CD4-positive, alpha-beta T cell treated with Interferon gamma for 1 hour (primary cell): ENCODE data around the gene FCER1G.

Experiments used
- DNase-seq: peaks from one replicate; pipeline ENCODE4 v3.0.0-alpha.2; 2020

FCER1G gene

DNA sequence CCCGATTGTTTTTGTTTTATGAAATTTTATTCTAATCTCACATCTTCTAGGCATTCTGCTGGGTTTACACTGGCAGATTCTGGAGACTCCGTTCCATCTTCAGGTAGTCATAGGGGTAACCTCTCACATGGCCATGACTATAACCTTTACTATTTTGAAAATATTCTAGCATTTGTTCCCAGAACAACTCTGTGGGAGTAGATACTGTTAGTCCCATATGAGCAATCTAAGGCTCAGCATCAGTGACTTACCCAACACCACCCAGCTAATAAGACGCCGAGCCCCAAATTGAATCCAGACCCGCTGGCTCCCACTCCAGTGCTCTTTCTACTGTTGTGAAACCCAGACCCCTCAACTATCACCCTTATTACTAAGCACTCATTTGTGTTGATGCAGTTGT is 26.1 kb upstream of the FCER1G start:
- DNase-seq: no peak

DNA sequence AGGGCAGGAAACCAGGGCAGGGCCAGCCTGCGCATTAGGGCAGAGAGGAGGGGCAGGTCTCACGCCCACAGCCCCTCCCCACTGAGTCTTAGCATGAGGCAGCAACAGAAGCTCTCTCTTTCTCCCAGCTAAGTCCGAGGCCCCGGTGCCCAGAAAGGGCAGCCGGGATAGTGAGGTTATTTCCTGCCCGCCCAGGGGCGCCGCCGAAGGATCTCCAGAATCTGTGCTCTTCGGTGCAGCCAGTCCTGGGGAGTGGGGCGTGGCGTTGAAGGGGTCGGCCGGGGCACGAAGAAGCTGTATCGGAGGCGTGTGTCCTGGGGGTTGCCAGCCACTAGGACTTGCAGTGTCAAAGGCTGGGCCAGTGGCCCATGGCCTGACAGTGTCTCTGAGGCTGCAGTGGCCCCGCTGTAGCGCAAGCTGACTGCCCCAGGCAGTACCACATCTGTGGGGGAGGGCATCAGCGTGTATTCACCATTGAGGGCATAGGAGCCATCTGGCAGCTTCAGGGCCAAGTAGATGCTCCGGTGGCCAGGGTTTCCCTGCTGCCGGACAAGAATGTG is 24.1 kb upstream of the FCER1G start:
- no peak for DNase-seq

DNA sequence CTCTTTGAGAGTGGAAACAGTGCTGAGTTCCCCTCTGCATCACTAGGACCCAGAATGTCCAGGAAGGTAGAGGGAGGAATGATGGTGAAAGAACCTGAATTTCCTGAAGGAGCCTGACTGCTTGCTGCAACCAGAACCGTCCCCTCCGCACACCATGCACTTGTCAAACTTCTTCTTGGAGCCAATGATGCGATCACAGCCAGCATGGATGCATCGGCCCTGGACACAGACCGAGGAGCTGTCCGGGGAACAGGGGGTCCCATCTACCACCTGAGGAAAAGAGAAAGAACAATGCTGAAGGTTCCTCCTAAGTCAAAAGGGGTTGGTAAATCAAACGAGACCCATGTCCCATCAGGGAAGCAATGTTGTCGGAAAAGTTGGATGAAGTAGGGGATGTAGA is 23.1 kb upstream of the FCER1G start:
- DNase-seq: no peak

DNA sequence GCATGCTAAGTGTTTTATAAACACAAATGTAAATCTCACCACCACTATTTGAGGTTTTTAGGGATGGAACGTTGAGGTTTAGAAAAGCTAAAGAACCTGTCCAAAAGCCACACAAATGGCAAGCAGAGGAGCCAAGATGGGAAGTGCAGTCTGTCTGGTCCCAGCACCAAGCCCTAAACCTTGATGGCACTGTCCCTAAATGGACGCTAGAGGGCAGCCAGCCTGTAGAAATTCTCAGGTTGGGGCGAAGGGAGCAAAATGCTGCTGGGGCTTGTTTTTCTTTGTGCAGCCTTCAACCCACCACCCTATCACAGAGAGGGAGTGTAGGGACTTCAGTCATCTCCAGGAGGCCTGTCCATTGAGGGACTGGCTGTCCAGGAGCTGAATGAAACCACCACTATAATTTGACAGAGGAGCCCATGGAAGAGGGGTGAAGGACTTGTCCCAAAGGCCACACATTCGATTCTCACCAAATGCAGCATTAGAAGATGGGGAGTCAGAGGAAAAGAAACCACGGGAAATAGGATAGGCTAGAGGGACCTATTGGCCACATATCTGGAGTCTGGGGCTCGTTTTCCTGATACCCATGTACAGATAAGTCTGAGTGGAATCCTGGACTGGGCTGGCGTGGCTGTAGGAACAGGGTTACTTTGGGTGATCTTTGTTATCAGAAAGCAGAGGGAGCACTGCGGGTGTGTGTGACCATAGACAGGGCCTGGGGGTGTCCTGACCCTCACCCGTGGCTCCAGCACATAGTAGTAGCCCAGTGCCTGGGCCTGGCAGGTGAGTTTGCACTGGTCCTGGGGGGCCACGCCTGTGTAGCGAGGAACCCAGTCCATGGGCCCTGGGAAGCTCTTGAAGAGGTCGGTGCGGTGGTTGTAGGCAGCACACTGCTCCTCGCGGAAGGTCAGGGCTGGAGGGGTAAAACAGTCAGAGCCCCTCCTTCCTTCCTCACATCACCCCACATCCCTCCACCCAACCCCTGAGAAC is 22.3 kb upstream of the FCER1G start:
- peak; percentile 73 for DNase-seq

DNA sequence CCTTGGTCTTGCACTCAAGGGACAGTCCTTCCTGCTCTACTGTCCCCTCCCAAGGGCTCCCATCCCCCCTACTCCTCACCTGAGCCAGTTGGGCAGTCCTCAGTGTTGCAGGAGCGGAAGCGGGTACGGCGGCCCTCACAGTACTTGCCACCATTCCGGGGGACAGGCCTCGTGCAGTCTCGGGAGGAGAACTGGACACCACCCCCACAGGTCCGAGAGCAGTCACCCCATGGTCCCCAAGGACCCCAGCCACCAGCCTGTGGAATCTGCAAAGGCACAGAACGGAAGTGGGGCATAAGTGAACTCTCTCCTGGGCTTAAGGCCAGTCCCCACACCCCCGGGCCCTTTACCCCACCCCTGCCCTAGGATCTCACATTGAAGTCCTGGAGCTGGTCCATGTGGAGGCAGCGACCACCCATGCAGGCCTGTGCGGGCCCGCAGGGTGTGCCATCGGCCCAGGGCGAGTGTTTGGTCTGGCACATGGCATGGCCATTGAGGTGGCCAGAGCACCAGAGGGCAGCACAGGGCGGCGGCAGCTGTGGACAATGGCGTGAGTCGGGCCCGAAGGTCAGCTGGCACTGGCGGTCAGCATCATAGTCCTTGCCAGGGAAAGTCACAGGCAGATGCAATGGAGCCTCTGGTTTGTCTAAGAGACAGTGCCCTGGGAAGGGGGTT is 21.4 kb upstream of the FCER1G start:
- DNase-seq: no peak

DNA sequence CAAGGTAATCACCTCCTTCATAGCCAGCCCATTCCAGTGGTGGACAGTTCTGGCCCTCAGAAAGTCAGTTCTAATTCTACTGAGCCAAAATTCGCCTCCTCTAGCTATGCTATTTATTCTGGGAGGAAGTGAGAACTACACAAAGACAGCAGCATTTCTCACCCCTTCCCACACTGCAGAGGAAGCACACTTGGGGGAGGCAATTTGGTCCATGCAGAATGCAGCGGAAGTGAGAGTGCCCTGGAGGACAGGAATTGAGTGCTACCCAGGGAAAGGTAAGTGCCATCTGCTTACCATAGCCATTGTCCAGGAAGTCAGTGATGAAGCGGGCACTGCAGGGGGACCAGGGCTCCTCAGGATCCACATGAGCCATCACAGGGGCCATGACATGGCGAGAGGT is 19.9 kb upstream of the FCER1G start:
- no peak for DNase-seq

DNA sequence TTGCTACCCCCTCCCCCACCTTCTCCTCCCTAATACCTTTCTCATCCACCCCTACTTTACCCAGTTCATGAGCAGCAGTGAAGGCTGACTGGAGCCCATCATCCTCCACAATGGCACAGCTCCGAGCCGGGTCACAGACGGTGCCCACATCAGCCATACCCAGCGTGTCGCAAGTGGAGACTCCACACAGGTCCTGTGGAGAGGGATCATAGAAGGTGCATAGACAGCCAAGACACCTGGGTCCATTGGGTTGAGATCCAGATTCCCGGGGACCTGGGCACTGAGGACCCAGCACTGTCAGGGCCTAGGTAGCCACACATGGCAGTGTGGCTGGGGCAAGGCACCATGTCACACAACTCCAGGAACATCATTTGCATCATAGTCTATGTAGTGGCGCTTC is 19.0 kb upstream of the FCER1G start:
- no peak for DNase-seq

DNA sequence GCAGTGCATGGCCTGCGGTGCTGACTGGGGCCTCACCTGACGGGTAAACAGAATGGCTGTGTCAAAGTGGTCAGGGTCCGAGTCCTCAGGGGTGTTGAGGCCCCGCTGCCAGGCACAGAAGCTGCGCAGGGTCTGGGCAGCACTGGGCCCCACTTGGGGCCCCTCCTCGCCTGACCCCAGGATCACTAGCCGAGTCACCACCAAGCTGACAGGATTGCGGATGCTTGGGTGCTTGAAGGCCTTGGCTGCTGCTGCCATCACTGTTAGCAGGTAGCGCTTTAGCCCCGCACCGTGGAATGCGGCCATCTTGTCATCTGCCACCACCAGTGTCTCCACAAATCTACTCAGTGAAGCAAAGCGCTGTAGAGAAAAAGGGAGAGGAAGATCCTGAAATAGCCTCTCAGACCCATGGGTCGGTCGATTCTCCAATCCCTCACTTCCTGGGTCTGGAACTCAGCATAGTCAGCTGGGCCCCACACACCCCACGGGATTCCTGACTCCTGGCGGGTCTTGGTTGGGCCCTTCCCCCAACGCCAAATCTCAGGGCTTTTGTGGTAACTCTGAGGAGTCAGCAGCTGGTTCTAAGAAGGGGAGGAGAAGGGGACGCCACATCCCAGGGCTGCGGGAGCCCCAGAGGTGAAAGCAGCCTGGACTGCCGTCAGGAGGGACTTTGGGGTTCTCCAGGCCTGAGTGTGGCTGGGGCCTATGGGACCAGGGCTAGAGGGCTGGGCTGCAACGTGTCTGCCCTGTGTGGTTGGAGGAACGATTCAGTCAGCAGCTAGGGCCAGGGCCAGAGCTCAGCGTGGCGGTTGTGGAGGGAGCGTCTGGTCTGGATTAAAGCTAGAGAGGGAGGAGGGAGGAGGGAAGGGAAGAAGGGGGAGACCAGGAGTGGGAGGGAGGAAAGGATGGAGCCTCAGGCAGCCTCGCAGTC is 18.3 kb upstream of the FCER1G start:
- DNase-seq: no peak

DNA sequence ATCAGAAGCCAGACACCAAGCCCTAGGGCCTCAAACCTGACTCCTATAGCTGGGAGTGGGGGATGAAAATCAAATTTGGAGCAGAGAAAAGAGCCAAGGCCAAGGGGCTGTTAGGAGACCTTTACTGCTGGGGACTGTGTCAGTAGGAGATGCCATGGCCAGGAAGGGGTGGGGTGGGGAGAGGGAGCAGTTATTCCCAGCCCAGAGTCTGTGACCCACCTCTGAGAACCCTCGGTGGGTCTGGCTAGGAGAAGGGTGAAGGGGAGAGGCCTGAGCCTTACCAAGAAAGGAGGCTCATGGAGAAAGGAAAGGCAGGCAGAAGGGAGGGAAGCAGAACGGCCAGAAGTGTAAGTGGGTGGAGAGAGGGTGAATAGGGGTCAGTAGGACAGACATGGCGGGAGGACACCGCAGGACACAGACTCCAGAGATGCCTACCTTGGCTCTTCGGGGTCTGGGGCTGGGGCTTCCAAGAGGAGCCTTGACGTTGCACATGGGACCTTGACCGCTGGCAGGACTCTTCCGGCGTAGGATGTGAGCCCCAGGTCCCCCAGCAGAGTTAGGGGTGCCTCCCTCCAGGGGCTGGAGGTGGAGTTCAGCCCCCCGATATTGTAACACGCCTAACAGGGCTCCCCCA is 17.4 kb upstream of the FCER1G start:
- no peak for DNase-seq

DNA sequence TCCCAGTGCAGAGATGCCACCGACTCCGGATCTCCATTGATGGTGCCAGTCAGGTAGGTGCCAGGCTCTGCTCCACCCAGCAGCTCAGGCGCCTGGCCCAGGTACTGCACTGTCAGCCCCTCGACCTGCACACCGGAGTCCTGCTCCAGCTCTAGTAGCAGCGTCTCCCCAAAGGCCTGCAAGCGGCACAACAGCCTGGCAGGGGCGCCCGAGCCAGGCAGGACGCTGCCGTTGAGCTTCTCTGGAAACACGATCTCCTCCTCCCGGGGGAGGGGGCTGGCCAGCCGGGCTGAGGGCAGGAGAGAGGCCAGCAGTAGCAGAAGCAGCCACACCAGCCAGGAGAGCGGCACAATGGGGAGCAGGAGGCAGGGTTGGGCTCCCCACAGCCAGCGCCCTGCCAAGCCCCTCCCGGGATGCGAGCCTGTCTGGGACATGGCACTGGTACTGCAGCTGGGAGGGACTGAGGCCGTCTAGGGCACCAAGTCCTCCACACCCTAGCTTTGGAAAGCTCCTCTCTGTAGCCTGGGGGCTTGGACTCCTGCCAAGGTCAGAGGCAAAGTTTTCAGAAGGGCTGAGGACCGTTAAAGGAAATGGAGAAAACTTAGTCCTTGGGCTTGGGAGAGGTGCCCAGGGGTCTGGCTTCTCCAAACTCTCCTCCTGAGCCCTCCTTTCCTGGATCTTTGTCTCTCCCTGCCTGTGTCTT is 16.8 kb upstream of the FCER1G start:
- no peak for DNase-seq

DNA sequence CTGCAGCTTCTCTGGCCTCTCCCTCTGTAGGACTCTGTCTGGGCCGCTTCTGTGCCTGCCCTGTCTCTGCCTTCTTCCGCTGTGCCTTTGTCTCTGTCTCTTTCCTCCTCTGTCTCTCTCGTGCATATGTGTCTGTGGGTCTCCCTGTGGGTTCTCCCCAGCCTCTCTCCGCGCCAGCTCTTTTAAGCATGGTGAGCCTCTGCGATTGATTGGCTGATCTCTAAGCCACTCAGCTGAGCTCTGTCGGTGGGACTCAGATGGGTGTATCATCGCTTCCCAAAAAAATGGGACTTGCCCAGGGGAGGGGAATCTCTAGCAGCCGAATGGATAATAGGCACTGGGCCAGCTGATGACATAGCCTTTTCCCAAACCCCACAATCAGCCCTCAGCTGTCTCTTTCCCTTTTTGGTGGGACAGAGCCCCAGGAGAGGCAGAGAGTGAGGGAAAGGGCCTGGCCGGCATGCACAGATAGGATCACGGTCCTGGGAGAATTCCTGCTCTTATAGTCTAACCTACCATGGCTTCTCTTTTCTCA is 16.1 kb upstream of the FCER1G start, which contains the start of gene ADAMTS4:
ADAMTS4 (minus strand) TSS at position 158 of the 535 bp plus-strand sequence. CDS start 427 bp downstream, outside the sequence.
- DNase-seq: no peak

DNA sequence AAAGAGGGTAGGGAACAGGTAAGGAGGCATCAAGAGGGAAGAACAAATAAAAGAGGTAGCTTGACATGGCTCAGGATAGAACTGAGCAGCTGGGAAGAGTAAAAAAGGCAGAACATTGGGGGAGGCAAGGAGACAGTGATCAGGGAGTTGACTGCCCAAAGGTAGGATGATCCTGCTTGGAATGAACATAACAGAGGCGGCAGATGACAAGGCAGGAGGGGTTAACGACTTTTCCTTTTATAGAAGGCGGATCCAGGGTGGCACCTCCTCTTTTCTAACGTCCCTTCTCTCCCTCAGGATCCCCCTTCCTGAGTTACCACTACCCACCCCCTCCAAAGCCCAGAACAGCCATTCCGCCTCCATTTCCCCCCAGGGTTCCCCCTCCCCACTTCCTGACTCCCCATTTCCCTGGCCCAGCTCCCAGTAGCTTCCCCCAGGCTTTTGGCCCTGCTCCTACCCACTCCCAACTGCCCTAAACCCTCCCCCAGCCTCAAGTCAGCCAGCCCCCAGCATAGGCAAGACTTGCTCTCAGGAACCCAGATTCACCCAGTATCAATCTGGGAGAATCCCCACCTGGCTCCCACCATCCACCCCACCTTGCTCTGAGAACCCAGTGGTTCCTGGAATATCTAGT is 15.5 kb upstream of the FCER1G start:
- DNase-seq: no peak

DNA sequence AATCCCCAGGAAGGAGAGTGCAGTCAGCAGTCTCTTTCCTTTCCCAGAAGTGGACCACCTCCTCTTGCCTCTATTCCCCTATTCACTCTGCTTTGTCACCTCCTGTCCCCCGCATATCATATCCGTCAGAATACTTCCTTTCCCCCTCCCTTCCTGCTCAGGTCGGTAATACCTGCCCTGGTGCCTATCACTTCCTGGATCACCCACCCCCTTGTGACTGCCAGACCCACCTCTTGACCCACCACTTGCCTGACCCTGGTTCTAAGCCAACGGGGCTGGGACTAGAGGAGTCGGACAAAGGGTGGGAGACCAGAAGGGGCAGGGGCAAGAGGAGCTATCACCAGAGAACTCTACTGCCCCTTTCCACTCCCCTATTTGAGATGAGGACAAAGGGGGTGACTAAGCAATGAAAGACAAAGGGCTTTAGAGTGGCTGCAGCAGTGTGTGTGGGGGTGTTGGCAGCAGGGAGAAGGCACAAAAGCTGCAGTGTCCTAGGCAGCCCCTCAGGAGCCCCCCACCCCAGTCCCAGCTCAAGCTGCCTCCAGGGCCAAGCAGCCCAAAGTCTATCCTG is 14.6 kb upstream of the FCER1G start:
- DNase-seq: no peak

DNA sequence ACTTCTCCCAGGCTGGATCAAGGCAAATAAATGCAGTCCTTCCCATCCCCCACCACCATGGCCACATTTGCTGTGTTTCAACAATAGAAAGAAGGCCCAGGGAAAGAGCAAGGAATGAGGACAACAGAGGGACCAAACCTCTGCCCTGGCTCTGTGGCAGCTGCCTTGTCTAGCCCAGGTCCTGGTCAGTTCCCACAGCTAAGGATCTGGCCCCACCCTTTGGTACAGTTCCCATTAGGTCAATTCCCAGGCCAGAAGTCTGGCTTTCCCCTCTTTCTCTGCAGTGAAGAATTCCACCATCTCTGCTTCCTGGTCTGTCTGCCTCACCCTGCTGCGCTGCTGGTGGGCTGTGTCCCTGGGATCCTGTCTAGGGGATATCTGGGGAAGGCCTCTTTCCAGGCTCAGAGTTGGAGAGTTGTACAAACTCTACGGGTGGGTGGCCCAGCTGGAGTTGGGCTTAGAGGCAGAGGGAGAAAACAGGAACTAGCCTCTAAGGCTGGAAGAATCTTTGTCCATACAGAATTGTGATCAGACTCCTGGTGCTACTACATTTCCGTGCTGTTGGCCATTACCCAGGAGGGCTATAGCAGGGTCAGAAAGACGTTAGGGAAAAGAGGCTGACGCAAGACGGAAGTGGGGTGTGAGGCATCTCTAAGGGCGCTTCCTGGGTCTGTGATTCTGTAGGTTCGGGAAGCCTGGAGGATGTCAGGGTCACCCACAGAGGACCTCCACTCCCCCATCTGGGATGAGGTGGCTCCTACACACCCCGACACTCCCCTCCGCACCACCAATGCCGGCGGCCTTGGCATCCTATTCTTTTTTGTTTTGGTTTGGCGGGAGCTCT is 13.9 kb upstream of the FCER1G start:
- no peak for DNase-seq

DNA sequence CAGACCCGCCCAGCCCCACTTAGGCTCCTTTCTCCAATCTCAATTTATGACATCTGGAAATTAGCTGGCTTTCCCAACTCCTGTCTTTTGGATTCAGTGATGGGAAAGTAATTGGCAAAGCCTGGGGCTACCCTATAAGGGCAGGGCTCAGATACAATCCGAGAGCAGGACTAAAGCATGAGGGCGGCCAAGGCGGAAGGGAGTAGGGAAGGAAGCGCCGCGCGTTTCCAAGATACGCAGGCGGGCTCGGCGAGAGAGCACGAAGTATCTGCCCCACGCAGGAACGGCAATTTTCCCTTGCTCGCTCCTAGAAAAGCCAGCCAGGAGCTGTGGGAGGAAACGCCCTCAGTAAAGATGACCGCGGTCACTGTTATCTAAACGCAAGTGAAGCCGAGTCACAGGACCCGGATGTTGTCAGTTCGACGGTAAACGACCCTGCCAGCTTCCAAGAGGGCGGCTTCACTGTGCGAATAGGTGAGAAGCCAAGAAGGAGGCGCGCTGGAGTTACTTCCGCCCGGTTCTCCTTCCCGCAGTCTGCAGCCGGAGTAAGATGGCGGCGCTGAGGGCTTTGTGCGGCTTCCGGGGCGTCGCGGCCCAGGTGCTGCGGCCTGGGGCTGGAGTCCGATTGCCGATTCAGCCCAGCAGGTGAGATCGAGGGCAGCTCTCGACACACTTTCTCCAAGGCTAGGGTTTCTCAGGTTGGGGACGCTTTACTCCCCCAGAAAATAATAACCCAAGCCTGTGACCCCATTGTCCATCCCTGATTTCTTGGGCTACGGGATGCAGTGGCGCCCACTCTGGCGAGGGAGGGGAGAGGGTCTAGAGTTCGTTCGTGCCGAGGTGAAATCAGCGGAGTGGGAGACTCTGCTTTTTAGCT is 13.0 kb upstream of the FCER1G start, which contains the start of gene NDUFS2:
NDUFS2 (plus strand) TSS at position 532 of the 877 bp plus-strand sequence; CDS start at position 551, 19 bp downstream.
- peak; percentile 97 for DNase-seq

DNA sequence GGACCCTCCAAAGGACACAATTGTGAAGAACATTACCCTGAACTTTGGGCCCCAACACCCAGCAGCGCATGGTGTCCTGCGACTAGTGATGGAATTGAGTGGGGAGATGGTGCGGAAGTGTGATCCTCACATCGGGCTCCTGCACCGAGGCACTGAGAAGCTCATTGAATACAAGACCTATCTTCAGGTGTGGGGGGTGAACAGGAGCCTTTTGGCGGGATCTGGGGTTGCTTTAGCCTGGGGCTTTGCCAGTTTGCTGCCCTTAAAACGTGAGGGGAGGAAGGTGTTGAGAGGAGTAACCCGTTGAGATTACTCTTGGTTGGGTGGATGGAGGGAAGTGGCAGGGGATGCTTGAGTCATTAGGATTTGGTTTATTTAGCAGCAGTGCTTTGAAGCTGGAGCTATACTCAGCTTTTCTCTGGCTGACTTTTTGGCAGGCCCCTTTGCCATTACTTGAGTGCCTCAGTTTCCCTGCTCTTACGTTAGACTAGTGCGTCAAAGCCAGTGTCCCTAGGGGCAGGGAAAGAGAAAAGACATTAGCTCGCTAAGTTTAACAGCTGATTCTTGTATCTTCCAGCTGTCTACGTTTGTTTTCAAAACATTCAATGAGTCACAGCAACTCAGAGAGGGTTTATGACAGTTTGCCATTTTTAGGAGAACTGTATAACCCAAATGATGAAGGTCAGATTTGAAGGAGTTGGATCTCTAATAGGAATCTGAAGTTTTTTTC is 8.5 kb upstream of the FCER1G start:
- no peak for DNase-seq

DNA sequence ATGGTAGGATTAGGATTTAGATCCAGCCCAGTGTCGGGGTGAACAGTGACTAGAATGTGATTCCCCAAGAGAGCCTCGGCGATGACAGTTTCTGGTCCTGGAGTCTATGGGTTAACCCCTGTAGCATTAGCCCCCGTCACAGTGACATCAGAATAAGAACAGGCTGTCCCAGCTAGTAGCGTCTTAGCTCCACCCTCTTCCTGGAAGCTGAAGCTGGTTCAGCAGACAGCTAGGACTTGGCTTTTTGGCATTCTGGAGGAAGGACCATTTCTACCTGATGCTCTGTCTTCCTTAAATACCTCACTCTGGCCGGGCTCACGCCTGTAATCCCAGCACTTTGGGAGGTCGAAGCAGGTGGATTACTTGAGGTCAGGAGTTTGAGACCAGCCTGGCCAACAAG is 7.9 kb upstream of the FCER1G start:
- no peak for DNase-seq
